GM18517 (cell line): ENCODE measurements around the gene TCF7L2.

Source experiments
- ATAC-seq: cut with Tn5 transposase; IDR thresholded peaks from one replicate; pipeline ENCODE4 v1.9.1; 2021; ENCODE audit warnings: mild to moderate bottlenecking, moderate library complexity; ENCODE audit not compliant: unreplicated experiment

TCF7L2 gene

DNA sequence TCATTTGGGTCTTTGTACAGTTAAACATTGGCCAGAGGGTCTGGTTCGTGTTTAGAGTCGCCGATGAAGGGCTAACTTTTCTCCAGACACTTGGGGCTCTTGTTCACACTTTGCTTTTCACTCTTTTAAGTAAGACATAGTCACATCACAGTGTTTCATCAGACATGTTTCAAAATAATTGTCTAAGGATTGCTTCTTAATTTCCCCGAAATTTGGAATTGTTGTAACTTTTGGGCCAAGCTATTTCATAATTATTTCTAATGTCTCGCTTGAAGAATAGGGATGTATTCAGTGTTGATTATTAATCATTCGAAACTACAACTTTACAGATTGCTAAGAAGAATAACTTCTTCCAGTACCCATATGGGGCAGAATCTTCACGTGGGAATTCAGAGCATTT is 92.8 kb downstream of the TCF7L2 start:
- no peak for ATAC-seq

- no peak for ATAC-seq
Measured at GRCh38 chr10:113044016-113044755, 94.1 kb downstream of the TCF7L2 start.

- ATAC-seq, result no peak
Measured at GRCh38 chr10:113045147-113046055, 95.4 kb downstream of the TCF7L2 start.

DNA sequence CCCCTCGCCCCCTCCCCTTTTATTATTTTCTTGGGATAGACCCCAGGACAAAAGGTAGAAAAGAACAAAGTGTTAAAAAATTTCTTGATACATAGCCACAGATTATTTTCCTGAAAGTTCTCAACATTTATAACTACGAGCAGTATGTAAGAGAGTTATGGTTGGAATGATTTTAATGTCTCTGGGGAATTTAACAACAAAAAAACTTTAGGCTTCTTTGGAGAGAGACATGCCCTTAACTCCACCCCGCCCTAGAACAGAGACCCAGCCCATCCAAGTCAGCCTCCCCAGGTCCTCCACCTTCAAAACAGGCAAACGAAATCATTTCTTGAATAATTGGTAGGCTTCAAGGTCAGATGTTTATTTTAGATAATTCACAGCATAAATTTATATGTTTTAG is 97.1 kb downstream of the TCF7L2 start:
- no peak for ATAC-seq

DNA sequence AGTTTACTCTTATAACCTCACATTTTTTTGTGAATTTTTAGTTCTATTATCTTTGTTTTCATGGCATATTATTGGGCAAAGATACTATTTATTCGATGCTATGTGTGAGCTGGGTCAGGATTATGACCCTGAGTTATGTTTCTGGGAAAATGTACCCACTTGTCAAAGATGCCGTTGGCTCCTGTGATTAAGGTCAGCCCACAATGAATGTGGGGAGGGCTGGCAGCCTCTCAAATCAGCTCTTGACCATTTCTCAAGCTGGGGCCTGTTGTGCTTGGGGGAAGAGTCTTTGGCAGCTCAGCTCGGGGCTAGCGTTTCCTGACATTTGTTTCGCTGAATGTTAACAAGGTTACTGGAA is 97.5 kb downstream of the TCF7L2 start:
- no peak for ATAC-seq

DNA sequence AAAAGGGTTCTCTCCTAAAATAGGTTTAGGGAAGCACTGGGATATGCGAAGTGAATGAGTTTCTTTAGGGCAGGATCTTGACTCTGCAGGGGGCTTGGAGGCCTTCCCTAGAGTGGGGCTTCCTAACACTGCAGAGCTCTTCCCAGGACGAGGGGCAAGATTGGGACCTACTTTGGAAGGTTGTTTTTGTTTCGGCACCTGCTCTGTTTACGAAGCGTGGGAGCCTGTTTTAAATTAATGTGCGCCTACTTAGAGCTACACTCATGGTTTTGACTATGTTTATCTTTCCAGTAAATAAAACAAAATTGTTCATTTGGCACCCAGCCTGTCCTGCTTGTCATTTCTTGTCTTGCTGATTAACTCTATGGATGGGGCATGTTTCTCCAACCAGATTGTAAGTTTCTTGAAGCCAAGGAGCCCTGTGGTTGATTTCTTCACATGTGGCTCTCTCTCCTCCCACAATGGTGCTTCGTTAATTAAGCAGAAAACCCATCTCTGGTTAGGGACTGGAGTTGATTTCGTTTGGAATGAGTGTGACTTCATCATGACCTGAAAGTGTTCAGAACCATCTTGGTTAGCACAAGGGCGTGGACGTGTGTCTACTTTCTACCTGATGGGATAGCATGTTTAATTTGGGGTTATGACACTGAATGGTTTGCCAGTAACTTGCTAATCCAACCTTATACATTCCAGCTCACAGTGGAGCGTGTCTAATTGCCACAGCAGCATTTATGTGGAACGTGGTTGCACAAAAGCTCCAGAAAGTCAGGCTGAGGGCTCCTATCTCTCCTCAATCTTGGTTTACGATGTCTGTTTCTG is 98.1 kb downstream of the TCF7L2 start:
- ATAC-seq, result no peak

GRCh38 chr10:113049881-113050280 is 99.8 kb downstream of the TCF7L2 start:
- ATAC-seq, result no peak

DNA sequence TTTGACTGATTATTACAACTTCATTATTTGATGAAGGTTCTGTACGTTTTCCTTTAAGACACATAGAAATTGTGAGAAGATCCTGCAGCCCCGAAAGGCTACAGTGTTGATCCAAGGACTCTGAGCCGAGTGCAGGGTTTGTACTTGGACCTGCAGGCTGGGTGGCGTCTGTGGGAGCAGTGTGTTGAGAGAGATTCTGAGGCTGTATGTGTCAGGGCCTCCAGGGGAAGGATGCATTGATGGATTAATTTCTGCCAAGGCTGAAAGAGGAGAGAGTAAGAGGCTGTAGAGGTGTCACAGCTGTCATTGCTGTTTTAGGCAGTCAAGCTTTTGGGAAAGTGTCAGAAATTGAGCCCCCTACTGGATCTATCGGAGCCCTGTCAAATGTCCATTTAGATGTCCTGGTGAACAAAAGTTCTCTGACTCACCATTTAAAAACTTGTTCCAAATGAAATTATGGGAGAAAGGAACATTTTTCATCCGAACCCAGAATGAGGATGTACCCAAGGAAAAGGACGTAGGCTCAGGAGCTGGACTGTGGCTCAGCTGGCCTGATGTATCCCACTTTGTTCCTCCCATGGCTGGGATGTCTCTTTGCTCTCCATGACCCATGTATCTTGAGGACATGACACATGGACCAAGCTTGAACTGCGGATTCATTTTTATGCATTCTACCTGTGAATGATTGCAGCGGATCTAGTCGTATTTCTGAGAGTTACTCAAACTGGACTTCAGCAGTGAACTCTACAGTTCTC is 102.2 kb downstream of the TCF7L2 start:
- no peak for ATAC-seq

DNA sequence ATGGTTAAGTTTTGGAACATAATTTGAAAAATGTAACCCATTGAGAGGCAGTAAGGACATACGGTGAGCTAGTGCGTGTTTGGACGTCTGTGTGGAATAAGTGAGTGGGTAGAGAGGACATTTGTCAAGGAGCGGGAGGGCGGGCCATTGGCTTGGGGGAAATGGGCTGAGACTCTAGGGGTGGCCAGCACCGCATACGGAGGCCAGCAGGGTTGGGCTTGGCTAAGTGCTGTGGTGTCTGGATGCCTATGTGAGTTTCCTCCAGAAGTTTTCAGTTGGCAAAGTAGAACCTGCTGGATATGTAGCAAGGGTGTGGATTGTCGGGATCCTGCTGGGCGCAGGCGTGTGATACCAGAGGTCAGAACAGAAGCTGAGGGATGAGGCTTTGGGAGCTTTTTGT is 103.0 kb downstream of the TCF7L2 start:
- ATAC-seq, result no peak

GRCh38 chr10:113053881-113054280 is 103.8 kb downstream of the TCF7L2 start:
- no peak for ATAC-seq

GRCh38 chr10:113055458-113055857 is 105.4 kb downstream of the TCF7L2 start:
- no peak for ATAC-seq

GRCh38 chr10:113056030-113056429 is 106.0 kb downstream of the TCF7L2 start:
- no peak for ATAC-seq

GRCh38 chr10:113056441-113057021 is 106.5 kb downstream of the TCF7L2 start:
- no peak for ATAC-seq

GRCh38 chr10:113057948-113058522 is 108.0 kb downstream of the TCF7L2 start:
- no peak for ATAC-seq

DNA sequence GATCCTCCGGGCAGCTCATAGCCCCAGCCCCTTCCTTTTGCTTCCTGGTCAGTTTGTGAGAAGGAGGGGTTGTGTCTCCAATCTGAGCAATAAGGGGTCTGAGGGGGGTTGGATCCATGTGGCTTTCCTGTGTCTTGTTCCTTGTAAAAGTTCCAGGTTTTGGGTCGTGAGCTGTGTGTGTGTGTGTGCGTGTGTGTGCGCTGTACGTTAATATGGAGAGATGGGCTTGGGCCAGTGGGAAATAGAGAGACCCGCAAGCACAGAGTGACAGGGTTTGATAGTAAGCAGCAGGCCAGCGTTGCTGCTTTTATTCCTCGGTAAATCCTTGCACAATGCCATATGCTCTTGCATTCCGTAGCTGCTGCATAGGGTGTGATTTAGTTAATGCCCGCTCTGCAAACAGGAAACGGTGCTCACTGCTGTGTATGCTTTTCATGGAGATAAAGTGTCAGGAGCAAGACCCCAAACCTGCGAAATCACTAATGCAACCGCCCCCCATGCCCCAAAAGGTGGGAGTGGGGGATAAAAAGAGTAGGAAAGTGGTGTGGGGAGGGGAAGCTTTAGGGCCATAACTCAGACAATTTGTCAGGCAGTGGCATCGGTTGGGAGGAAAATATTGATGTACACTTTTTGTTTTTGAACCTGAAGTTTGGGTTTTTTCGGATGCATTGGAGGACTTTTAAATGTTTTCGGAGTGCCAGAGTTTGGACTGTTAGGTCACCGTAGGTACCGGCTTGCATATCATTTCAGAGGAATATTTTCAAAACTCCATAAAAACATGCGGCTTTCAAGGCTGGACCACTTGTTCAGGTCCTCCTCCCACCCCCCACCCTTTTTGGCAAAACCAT is 108.7 kb downstream of the TCF7L2 start:
- ATAC-seq, result no peak

DNA sequence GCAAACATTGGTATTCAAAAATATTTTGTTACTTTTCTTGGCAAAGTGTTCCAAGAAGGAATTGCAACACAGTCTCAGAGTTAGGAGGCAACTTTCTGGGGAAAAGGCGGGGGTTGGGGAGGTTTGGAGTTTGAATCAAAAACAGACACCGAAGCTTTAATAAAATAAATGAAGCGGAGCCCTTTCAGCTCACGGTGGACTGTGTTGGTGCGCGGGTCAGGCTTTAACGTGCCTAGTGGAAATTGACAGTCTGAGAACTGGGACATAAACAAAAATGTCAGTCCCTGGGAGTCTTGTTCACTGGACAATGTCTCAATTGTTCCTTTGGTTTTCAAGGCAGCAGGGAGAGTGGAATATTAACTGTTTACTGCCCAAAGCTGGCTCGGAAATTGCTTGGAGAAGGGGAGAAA is 109.3 kb downstream of the TCF7L2 start:
- no peak for ATAC-seq

DNA sequence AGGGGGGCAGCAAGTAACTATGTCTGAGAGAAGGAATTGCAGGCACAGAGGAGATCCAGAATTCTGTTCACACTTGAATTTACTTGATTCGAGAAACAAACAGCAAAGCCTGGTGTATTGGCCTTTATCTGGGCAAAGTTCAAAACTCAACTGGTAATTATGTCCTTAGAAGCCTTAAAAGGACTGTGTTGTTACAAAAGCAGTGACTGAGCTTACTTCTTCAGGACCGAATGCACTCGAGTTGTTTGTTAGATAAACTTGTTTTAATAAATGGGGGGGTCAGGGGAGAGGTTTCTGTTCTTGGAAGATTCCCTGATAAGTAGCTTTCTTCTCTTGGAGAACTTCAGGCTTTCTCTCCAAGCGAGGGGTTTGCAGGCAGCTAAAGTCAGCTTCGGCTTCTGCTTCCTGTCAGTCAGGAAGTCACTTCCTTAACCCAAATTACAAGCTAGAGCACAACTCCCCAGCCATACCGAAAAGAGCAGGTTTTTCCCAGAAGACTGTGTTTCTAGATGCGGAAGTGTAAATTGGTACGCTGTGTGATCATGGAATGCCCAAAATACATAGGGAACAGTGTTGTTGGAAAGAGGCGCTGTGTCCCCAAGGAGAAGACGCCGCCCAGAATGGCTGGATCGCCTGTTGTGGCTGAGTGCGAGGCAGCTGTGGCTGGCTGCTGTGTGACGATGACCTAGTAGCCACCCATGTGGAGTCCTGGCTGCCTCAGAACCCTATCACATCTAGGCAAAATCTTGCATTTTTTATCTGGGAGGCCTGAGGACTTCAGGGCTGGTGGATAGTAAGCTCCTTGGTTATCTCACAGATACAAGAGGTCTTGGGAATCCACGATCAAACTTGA is 110.4 kb downstream of the TCF7L2 start:
- ATAC-seq, result no peak

DNA sequence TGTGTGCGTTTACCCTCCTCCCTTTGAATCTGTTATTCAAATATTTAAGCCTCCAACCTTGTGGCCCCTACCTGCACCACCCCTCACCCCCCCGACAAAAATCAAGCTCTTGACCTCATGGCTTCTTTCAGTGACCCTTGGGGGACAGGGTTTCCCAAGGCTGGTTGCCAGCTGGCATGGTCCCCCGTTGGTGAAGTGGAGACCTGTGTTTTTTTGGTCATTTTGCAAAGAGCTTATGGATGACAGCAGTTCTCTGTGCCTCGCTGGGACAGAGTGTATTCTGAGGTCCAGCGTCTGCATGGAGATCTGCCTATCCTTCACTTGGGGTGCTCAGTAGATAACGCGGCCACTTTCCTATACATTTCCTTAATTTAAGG is 111.0 kb downstream of the TCF7L2 start:
- no peak for ATAC-seq
